ENCODE results near the gene ZDHHC22. TPM values are rescaled to one million over a fixed set of nuclear protein-coding genes. Genes with fewer than 3 reads are reported as not detected.

Gene ZDHHC22
- total RNA-seq, 2 donors from 2014 or later, result 0.38 to 1.7 TPM

- no peaks in the 10 kb centered on the region for H3K9me3 ChIP-seq (ENCODE audit: control insufficient read depth, low read length)
- no peak for DNase-seq
- Mint-ChIP-seq H3K27me3 (ENCODE audit: insufficient read depth) (no peaks in the 10 kb centered on the region), H3K9me3 (no peaks in the 10 kb centered on the region), H3K27ac (peak overlapping the region; percentile 15), H3K4me3 (no peak overlapping the region), H3K36me3 (ENCODE audit: low read depth) (peaks cover 46% of the 10 kb centered on the region), H3K4me1 (peaks cover 25% of the 10 kb centered on the region)
- 67 to 88% methylated on average over 1 to 6 of the region's 6 CpGs for WGBS, 2 experiments (ENCODE audit: insufficient coverage in 1 of 2, insufficient read length in 1 of 2)
- H3K27me3 ChIP-seq (ENCODE audit: control insufficient read depth, insufficient read depth, low read length, poor library complexity, severe bottlenecking), result no peaks in the 10 kb centered on the region
- H3K36me3 ChIP-seq (ENCODE audit: control insufficient read depth, insufficient read depth, low read length), result peaks cover 74% of the 10 kb centered on the region
- no peak overlapping the region for H3K9ac ChIP-seq (ENCODE audit: extremely low read depth, low read length, poor library complexity, severe bottlenecking)
- peak overlapping the region; percentile 98 for H3K27ac ChIP-seq (ENCODE audit: low read depth, low read length)
- H3K4me1 ChIP-seq (ENCODE audit: control insufficient read depth, insufficient read depth, low read length), result peaks cover 11% of the 10 kb centered on the region
- no peak for TF ChIP-seq CTCF (conservative IDR thresholded peaks at IDR 0.05)
- no peak overlapping the region for H3K4me3 ChIP-seq (ENCODE audit: low read length)
Observed at GRCh38 chr14:77109656-77110055, 31.9 kb downstream of the ZDHHC22 start.

DNA sequence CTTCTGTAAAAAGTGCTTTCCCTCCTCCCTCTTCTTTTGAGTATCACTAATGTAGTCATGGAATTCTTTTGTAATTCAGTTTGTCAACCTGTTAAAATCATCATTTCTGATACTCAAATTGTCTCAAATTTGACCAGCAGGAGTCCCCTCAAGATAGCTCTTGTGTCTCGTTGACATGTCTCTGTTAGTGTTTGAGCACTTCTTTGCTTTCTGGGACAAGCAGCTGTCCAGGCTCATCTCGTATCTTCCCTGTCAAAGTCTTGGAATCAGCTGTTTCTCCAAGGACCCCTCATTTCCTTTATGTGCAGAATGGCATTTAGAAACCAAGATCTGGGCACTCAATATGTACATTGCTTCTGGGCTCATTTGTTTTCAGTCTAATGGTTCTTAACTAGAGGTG lies 32.8 kb downstream of the ZDHHC22 start:
- DNase-seq, result no peak
- peak; percentile 34 for TF ChIP-seq CTCF (conservative IDR thresholded peaks at IDR 0.05)
- Mint-ChIP-seq H3K9me3 (no peaks in the 10 kb centered on the region), H3K27me3 (ENCODE audit: insufficient read depth) (no peaks in the 10 kb centered on the region), H3K27ac (no peak overlapping the region), H3K4me1 (peaks cover 29% of the 10 kb centered on the region), H3K36me3 (ENCODE audit: low read depth) (peaks cover 39% of the 10 kb centered on the region), H3K4me3 (no peak overlapping the region)
- H3K4me3 ChIP-seq (ENCODE audit: low read length), result no peak overlapping the region
- 90 to 92% methylated on average over 2 of the region's 2 CpGs for WGBS, 2 experiments (ENCODE audit: insufficient coverage in 1 of 2, insufficient read length in 1 of 2)
- H3K4me1 ChIP-seq (ENCODE audit: control insufficient read depth, insufficient read depth, low read length), result peaks cover 11% of the 10 kb centered on the region
- no peaks in the 10 kb centered on the region for H3K9me3 ChIP-seq (ENCODE audit: control insufficient read depth, low read length)
- no peak overlapping the region for H3K9ac ChIP-seq (ENCODE audit: extremely low read depth, low read length, poor library complexity, severe bottlenecking)
- no peak overlapping the region for H3K27ac ChIP-seq (ENCODE audit: low read depth, low read length)
- peaks cover 65% of the 10 kb centered on the region for H3K36me3 ChIP-seq (ENCODE audit: control insufficient read depth, insufficient read depth, low read length)
- H3K27me3 ChIP-seq (ENCODE audit: control insufficient read depth, insufficient read depth, low read length, poor library complexity, severe bottlenecking), result no peaks in the 10 kb centered on the region

DNA sequence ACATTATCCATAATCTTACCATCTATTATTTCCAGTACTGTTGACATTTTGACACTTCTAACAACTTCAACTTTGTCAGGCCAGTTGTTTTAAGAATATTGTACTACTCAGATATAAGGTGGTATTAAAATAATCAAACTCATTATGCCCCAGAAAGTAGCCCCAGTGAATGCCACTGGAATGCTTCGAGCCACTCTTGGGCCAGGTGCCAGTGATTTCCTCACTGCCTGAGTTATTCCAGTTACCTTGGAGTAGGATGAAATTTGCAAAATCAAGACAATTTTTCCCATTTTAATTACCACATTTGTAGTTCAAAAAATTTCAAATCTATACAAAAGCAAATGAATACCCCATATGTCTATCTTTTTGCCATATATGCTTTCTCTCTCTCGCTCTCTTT lies 34.4 kb downstream of the ZDHHC22 start:
- 83 to 100% methylated on average over 1 to 2 of the region's 2 CpGs for WGBS, 2 experiments (ENCODE audit: insufficient coverage in 1 of 2, insufficient read length in 1 of 2)
- peaks cover 32% of the 10 kb centered on the region for H3K36me3 Mint-ChIP-seq (ENCODE audit: low read depth)
- no peak for TF ChIP-seq CTCF (conservative IDR thresholded peaks at IDR 0.05)
- no peaks in the 10 kb centered on the region for H3K9me3 ChIP-seq (ENCODE audit: control insufficient read depth, low read length)
- H3K27me3 ChIP-seq (ENCODE audit: control insufficient read depth, insufficient read depth, low read length, poor library complexity, severe bottlenecking), result no peaks in the 10 kb centered on the region
- no peaks in the 10 kb centered on the region for H3K27me3 Mint-ChIP-seq (ENCODE audit: insufficient read depth)
- H3K27ac ChIP-seq (ENCODE audit: low read depth, low read length), result no peak overlapping the region
- peaks cover 29% of the 10 kb centered on the region for H3K4me1 Mint-ChIP-seq
- H3K4me3 Mint-ChIP-seq, result no peak overlapping the region
- no peak overlapping the region for H3K27ac Mint-ChIP-seq
- no peak for DNase-seq
- H3K9me3 Mint-ChIP-seq, result no peaks in the 10 kb centered on the region
- peaks cover 11% of the 10 kb centered on the region for H3K4me1 ChIP-seq (ENCODE audit: control insufficient read depth, insufficient read depth, low read length)
- H3K9ac ChIP-seq (ENCODE audit: extremely low read depth, low read length, poor library complexity, severe bottlenecking), result no peak overlapping the region
- peaks cover 49% of the 10 kb centered on the region for H3K36me3 ChIP-seq (ENCODE audit: control insufficient read depth, insufficient read depth, low read length)
- H3K4me3 ChIP-seq (ENCODE audit: low read length), result no peak overlapping the region

Data from endodermal cell (in vitro differentiated cells).